Aorta (tissue), 5 donors: ENCODE results near the gene OSMR. TPM values are rescaled to one million over a fixed set of nuclear protein-coding genes. Genes with fewer than 3 reads are reported as not detected.
A peak's percentile ranks its signal among the peaks of the same experiment; 100 is the strongest.

Experiments
- ATAC-seq: fragments of 200-7000 bp; cut with Tn5 transposase; one replicate; pipeline ENCODE4 v1.9.1; 2022; ENCODE audit warnings: moderate library complexity; ENCODE audit not compliant: low FRiP score
- DNase-seq, 2 donors: peaks; one replicate each; pipeline ENCODE4 v3.0.0-alpha.2; 2020
- H3K27ac ChIP-seq, 2 donors: one replicate each; pipeline ENCODE4 v1.5.1; 2013; ENCODE audit warnings: low read length in 2 of 2, mild to moderate bottlenecking in 2 of 2, moderate library complexity in 2 of 2, control low read depth in 1 of 2, inconsistent platforms in 1 of 2, low read depth in 1 of 2
- H3K27me3 ChIP-seq, 2 donors: one replicate each; pipeline ENCODE4 v1.6.1; 2013; ENCODE audit warnings: control low read depth in 1 of 2, low read length in 1 of 2, mild to moderate bottlenecking in 1 of 2, moderate library complexity in 1 of 2; ENCODE audit not compliant: insufficient read depth in 2 of 2, control insufficient read depth in 1 of 2
- H3K36me3 ChIP-seq, 2 donors: one replicate each; pipeline ENCODE4 v1.6.1; 2013; ENCODE audit warnings: control low read depth in 1 of 2, low read length in 1 of 2, mild to moderate bottlenecking in 1 of 2; ENCODE audit not compliant: insufficient read depth in 2 of 2, control insufficient read depth in 1 of 2
- H3K4me1 ChIP-seq, 2 donors: one replicate each; pipeline ENCODE4 v1.6.1; 2013; ENCODE audit warnings: low read length in 2 of 2, control low read depth in 1 of 2, mild to moderate bottlenecking in 1 of 2, moderate library complexity in 1 of 2; ENCODE audit not compliant: insufficient read depth in 2 of 2, control insufficient read depth in 1 of 2
- H3K4me3 ChIP-seq, 2 donors: one replicate each; pipeline ENCODE4 v1.5.1; 2013; ENCODE audit warnings: low read length in 2 of 2, control low read depth in 1 of 2, mild to moderate bottlenecking in 1 of 2
- H3K9me3 ChIP-seq: one replicate; pipeline ENCODE4 v1.6.1; 2013; ENCODE audit warnings: mild to moderate bottlenecking, low read length; ENCODE audit not compliant: control insufficient read depth
- WGBS, 2 donors: extraction: QIAGEN DNeasy Blood & Tissue Kit; methylation state at CpG; one replicate each; pipeline ENCODE4 v1.1.7; 2013; 5-methylcytosine and 5-hydroxymethylcytosine counted together
- intact Hi-C, 2 donors: fragments of 100-400 bp; cut with DNase I; formaldehyde crosslinking; loops; one replicate each; pipeline versions ENCODE4 v1.14.2 to v1.15.0; 2022
- polyA plus RNA-seq, 2 donors: library from polyadenylated mRNA; stranded (reverse); fragments of 200-250 nt; gene quantifications; one replicate each; pipeline ENCODE4 v1.2.3, GENCODE V29; 2013
- total RNA-seq, 2 donors: library from RNA; stranded (reverse); fragmentation: NEBNext Ultra II Directional; extraction: Animal tissue kit (Norgen Biotek cat#: 25700); gene quantifications; one replicate each; pipeline ENCODE4 v1.2.1, GENCODE V29; 2021
- donor health status: healthy with polysubstance abuse.
- donor health status: Bipolar disorder and iron deficiency.
- donor health status: DM: no; HTN: no; CAD: no.
- donor health status: DM: no; HTN: no; CAD: no.
- donor health status: DM: yes; HTN: yes; CAD: no.

The OSMR gene
- total and polyA plus RNA-seq, 4 donors = 4.6 to 164 (median 93.1) TPM

DNA sequence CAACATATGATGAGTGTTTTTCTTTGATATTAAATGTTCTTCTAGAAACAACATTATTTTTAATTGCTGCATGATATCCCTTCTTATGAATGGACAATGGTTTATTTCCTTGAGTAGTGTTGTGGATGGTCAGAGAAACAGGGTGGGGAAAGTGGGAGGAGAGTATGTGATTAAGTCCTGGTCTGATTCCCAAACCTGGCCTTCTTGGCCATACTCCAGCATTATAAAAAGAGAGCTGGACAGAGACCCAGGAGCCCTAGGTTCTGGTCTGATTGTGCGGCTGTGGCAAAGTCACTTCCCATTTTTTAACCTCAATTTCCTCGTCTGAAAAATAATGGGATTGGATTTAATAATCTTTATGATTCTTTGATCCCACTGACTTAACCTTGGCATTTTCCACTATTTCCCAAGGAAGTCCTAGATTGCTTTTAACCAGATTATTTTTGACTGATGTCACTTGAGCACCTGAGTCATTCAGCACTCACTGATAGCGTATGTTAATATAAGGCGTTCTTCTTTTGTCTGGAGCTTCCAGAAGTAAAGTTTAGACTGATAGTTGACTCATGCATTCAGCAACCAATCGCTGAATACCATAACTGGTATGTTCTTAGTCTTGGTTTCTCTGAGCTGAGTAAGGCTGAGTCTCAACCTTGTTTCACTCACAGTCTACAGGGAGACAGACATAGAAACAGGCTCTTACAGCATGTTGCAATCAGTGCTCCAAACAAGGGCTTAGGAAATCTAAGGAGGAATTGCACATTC lies 26.2 kb downstream of the OSMR start:
- H3K27ac ChIP-seq = no peak overlapping the region
- H3K4me3 ChIP-seq = no peak overlapping the region
- H3K9me3 ChIP-seq = no peaks in the 10 kb centered on the region
- WGBS, 2 donors = 72 to 73% methylated on average over 5 of the region's 5 CpGs
- no peak for DNase-seq
- peaks cover 2 to 5% of the 10 kb centered on the region in 2 donors for H3K4me1 ChIP-seq
- no peaks in the 10 kb centered on the region for H3K27me3 ChIP-seq
- peaks cover 0 to 3% of the 10 kb centered on the region in 2 donors for H3K36me3 ChIP-seq
- intact Hi-C loops = no loop called here
- ATAC-seq = peak; percentile 78

DNA sequence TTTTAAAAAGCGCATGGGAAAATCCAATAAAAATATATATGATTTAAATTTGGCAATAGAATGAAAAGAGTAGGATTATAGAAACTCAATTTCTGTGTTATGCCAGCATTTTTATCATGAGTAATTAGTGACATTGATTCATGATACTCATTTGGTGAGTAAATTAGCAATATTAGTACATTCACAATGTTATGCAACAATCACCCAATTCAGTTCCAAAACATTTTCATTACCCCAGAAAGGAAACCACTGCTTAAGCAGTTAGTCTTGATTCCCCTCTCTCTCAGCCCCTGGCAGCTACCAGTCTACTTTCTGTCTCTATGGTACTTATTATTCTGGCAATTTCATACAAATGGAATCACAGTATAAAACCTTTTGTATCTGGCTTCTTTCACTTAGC lies 27.0 kb downstream of the OSMR start:
- H3K27ac ChIP-seq = no peak overlapping the region
- H3K36me3 ChIP-seq = peaks cover 0 to 5% of the 10 kb centered on the region in 2 donors
- WGBS, 2 donors = 94 to 98% methylated on average over 1 of the region's 1 CpG
- H3K27me3 ChIP-seq = no peaks in the 10 kb centered on the region
- DNase-seq (no peak), ATAC-seq (no peak)
- H3K9me3 ChIP-seq = no peaks in the 10 kb centered on the region
- intact Hi-C loops = no loop called here
- peaks cover 2 to 5% of the 10 kb centered on the region in 2 donors for H3K4me1 ChIP-seq
- H3K4me3 ChIP-seq = no peak overlapping the region

DNA sequence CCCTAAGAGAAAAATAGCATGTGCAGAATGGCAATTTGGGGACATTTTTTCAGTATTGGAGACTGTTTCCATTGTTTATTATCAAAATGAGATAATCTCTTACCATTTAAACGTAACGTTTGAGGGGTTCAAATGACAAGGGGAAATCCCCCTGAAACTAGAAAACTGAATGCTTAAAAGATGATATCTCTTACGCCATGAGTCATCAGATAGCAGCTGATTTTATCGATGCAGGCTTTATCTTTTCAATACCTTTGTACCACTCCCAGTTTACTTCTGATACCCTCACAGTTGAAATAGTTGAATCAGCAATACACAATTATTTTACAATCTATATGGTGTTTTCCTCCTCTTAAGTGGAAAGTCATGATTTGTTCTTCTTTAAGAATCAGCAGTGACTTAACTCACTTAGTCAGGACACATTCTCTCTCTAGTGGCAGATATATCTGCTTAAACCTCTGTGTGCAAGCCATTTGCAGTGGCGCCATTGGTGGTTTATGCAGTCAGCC lies 29.2 kb downstream of the OSMR start:
- ATAC-seq = no peak
- no peak overlapping the region for H3K4me3 ChIP-seq
- DNase-seq = no peak
- no peaks in the 10 kb centered on the region for H3K9me3 ChIP-seq
- peaks cover 2 to 5% of the 10 kb centered on the region in 2 donors for H3K4me1 ChIP-seq
- no peak overlapping the region for H3K27ac ChIP-seq
- H3K36me3 ChIP-seq = peaks cover 0 to 7% of the 10 kb centered on the region in 2 donors
- H3K27me3 ChIP-seq = no peaks in the 10 kb centered on the region
- intact Hi-C loops = no loop called here
- 88 to 90% methylated on average over 5 of the region's 5 CpGs for WGBS, 2 donors

DNA sequence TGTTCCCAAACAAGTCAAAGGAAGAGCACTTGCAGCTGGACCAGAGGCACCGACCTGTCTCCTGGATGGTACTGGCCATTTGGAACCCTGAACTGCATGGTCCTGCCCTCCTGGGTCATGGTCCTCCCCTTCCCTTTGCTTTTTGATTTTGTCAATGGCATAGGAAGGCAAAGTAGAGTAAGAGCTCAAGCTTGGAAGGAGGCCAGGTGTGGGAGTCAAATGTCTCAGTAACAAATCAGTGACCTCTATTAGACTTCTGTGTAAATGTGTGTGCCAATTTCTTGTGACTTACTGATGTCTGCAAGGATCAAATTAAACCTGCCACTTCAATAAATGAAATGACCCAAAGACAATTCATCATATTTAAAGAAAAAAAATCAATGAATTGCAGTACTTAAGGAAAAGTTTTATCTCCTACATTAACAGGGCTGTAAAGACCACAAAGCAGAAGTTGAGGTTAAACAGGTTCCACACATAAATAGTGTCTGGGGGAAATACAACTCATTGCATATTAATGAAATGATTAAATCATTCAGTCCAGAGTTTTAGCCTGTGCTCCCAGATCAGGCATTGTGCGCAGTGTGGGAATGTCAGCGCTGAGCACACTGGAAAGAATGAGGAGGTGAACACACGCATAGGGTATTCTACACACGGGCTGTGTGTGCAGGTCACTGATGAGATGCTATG lies 32.7 kb downstream of the OSMR start:
- Histone ChIP-seq H3K9me3 (no peaks in the 10 kb centered on the region), H3K4me3 (no peak overlapping the region), H3K27ac (no peak overlapping the region), H3K4me1 (peaks cover 0 to 2% of the 10 kb centered on the region in 2 donors), H3K36me3 (peaks cover 8 to 22% of the 10 kb centered on the region in 2 donors), H3K27me3 (no peaks in the 10 kb centered on the region)
- 96 to 98% methylated on average over 5 of the region's 5 CpGs for WGBS, 2 donors
- ATAC-seq (no peak), DNase-seq (no peak)
- intact Hi-C loops = no loop called here

DNA sequence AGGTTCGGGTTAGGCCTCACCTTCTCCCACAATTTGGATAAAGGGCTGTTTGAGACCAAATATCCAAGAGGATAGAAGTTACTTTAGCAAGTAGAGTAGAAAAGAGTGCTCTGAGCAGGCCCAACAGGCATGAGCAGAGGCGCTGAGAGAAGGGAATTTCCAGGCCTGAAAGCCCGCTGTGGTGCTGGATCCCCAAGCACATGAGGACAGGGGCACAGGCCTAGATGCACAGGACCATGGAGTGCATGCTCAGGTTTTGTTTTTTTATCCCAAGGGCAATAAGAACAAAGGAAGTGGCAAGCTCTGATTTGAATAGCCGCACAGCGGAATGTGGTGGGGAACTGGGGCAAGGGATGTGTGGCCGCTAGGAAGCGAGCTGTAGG lies 33.3 kb downstream of the OSMR start:
- ATAC-seq (no peak), DNase-seq (no peak)
- Histone ChIP-seq H3K4me3 (no peak overlapping the region), H3K9me3 (no peaks in the 10 kb centered on the region), H3K4me1 (no peaks in the 10 kb centered on the region), H3K36me3 (peaks cover 12 to 22% of the 10 kb centered on the region in 2 donors), H3K27ac (no peak overlapping the region), H3K27me3 (no peaks in the 10 kb centered on the region)
- WGBS, 2 donors = 96 to 97% methylated on average over 7 of the region's 7 CpGs
- intact Hi-C loops = no loop called here

DNA sequence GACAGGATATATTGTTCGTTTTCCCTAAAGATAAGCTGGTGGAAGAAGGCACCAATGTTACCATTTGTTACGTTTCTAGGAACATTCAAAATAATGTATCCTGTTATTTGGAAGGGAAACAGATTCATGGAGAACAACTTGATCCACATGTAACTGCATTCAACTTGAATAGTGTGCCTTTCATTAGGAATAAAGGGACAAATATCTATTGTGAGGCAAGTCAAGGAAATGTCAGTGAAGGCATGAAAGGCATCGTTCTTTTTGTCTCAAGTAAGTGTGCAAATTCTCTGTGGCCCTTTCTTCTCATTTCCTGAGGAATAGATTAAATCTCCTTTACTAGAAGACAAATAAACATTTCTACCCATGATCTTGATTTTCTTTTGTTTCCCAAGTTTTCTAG lies 38.0 kb downstream of the OSMR start:
- no peaks in the 10 kb centered on the region for H3K9me3 ChIP-seq
- H3K4me3 ChIP-seq = no peak overlapping the region
- intact Hi-C loops = no loop called here
- H3K36me3 ChIP-seq = peaks cover 29 to 30% of the 10 kb centered on the region in 2 donors
- no peaks in the 10 kb centered on the region for H3K27me3 ChIP-seq
- no peak overlapping the region for H3K27ac ChIP-seq
- DNase-seq (no peak), ATAC-seq (no peak)
- WGBS, 2 donors = 75 to 86% methylated on average over 3 of the region's 3 CpGs
- no peaks in the 10 kb centered on the region for H3K4me1 ChIP-seq

DNA sequence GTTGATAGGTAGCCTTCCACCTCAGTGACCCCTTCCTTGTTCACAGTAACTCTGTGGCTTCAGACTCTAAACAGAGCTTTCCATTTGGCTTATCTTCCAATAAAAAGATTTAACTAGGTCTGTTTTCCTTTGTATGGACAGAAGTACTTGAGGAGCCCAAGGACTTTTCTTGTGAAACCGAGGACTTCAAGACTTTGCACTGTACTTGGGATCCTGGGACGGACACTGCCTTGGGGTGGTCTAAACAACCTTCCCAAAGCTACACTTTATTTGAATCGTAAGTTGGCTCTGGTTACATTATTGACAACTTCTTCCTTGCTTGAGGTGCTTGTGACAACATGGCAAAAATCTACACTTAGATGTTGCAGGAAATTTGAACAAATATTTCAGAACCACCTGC lies 39.4 kb downstream of the OSMR start:
- H3K4me1 ChIP-seq = no peaks in the 10 kb centered on the region
- ATAC-seq (no peak), DNase-seq (no peak)
- WGBS, 2 donors = 96 to 97% methylated on average over 3 of the region's 3 CpGs
- no peak overlapping the region for H3K27ac ChIP-seq
- intact Hi-C loops = no loop called here
- H3K4me3 ChIP-seq = no peak overlapping the region
- H3K36me3 ChIP-seq = peaks cover 25 to 30% of the 10 kb centered on the region in 2 donors
- no peaks in the 10 kb centered on the region for H3K27me3 ChIP-seq
- no peaks in the 10 kb centered on the region for H3K9me3 ChIP-seq

DNA sequence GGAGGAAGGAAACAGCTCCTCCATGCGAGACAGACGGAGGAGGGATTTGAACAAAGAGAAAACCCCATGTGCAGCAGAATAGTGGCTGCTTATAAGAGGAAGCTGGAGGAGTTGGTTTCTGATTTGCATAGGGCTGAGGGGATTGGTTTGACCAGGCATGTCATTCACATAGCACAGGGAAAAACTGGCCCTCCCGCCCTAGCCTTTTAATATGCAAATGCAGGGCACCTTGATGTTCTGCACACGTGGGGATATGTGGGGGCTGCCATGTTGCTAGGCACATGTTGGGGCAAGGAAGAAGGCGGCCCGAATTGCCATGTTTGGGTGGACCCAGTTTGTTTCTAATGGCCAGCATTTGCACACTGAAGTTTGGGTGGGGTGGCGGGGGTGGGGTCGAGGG lies 42.2 kb downstream of the OSMR start:
- intact Hi-C loops = no loop called here

DNA sequence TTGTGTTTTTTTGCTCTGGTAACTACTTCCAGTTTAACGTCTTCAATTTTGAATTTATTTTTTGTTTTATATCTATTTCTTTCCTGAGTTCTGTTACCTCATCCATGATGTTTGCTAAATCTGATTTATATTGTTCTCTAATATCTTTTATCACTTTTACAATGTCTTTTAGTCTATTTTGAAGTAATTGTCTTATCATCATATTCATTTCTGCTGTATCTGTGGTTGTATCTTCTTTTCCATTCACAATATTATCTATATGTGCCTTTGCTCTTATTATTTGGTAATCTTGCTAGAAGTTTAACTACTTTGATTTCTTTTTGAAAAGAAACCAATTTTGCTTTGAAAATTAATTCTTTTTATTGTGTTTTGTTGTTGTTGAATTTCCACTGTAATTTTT lies 43.6 kb downstream of the OSMR start:
- ATAC-seq (no peak), DNase-seq (no peak)
- WGBS, 2 donors = 87 to 94% methylated on average over 1 of the region's 1 CpG
- Histone ChIP-seq H3K4me1 (no peaks in the 10 kb centered on the region), H3K27ac (no peak overlapping the region), H3K4me3 (no peak overlapping the region), H3K36me3 (peaks cover 9 to 15% of the 10 kb centered on the region in 2 donors), H3K9me3 (no peaks in the 10 kb centered on the region), H3K27me3 (no peaks in the 10 kb centered on the region)
- intact Hi-C loops = no loop called here

More for the DNA sequence above, 42.2 kb downstream of the OSMR start:
- Histone ChIP-seq H3K9me3 (no peaks in the 10 kb centered on the region), H3K4me3 (no peak overlapping the region), H3K36me3 (peaks cover 15 to 22% of the 10 kb centered on the region in 2 donors), H3K27ac (no peak overlapping the region), H3K4me1 (no peaks in the 10 kb centered on the region), H3K27me3 (no peaks in the 10 kb centered on the region)
- DNase-seq (no peak), ATAC-seq (no peak)
- 82% methylated on average over 8 of the region's 8 CpGs for WGBS, 2 donors
